ENCODE data around the gene ITIH5. TPM values are rescaled to one million over a fixed set of nuclear protein-coding genes. Genes with fewer than 3 reads are reported as not detected.
A peak's percentile ranks its signal among the peaks of the same experiment; 100 is the strongest.

Gene ITIH5
- total and polyA plus RNA-seq, 9 donors: 4.8 to 32.2 (median 15.1) TPM

DNA sequence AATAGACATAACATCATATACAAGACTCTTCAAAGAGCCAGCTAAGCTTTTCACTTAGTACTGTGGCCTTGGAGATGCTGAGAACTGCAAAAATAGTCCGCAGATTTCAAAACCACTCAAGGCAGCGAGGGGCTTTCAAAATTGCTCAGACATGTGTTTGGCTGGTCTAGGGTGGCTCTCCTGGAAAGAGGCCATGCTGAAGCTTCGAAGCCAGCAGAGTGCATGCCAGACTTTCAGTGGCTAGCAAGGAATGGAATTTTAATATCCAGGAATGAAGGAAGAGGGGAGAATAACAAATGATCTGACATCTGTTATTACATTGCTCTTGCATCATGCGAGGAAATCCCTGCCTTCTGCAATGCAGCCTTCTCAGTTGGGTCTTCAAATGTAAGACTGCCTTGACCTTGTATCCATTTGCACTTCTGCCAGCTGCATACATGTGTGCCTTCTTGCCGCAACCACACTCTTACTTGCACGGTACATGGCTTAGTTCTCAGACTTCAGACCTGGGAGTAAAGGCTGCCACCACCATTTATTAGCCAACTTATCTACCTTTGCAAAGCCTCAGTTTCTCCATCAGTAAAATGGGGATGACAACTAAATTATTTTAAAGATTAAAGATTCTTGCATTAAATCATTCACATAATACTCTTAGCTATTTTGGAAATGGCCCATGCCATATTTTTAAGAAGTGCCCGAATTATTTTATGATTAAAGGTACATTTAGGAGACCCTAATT, 55.9 kb downstream of the ITIH5 start:
- H3K4me3 ChIP-seq: no peak overlapping the region
- WGBS, 3 donors: 23 to 40% (median 24%) methylated on average over 7 of the region's 7 CpGs
- H3K4me1 ChIP-seq (ENCODE audit: insufficient read depth): peaks cover 4% of the 10 kb centered on the region
- no peaks in the 10 kb centered on the region for H3K9me3 ChIP-seq
- no peak overlapping the region for H3K27ac ChIP-seq
- intact Hi-C loops (cut with DNase I): no loop called here
- no peaks in the 10 kb centered on the region for H3K36me3 ChIP-seq
- TF ChIP-seq POLR2A (IDR thresholded peaks at IDR 0.05) (no peak), EP300 (IDR thresholded peaks at IDR 0.05) (no peak)
- TF ChIP-seq, protein P1, sequence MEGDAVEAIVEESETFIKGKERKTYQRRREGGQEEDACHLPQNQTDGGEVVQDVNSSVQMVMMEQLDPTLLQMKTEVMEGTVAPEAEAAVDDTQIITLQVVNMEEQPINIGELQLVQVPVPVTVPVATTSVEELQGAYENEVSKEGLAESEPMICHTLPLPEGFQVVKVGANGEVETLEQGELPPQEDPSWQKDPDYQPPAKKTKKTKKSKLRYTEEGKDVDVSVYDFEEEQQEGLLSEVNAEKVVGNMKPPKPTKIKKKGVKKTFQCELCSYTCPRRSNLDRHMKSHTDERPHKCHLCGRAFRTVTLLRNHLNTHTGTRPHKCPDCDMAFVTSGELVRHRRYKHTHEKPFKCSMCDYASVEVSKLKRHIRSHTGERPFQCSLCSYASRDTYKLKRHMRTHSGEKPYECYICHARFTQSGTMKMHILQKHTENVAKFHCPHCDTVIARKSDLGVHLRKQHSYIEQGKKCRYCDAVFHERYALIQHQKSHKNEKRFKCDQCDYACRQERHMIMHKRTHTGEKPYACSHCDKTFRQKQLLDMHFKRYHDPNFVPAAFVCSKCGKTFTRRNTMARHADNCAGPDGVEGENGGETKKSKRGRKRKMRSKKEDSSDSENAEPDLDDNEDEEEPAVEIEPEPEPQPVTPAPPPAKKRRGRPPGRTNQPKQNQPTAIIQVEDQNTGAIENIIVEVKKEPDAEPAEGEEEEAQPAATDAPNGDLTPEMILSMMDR (IDR thresholded peaks at IDR 0.05): no peak
- H3K27me3 ChIP-seq: no peaks in the 10 kb centered on the region
- peak; percentile 60 to 78 (median 68) for DNase-seq

DNA sequence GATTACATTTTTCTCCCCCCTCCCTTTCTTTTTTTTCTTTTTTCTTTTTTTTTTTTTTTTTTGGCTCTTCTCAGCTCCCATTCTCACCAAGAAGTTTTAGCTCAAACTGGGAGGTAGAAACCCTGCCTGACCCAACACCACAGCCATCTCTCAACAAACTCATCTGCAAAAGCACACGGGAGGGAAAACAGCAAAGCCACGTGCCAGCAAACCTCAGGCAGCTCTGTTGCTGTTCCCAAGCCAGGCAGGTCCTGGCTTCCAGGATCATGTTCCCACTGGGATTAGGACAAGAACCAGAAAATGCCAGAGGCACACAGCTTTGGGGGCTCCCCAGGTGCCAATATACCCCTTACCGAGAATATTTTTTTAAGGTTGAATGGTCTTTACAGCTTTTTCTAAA, 56.7 kb downstream of the ITIH5 start:
- Histone ChIP-seq H3K4me3 (no peak overlapping the region), H3K36me3 (no peaks in the 10 kb centered on the region), H3K4me1 (ENCODE audit: insufficient read depth) (peaks cover 4% of the 10 kb centered on the region), H3K9me3 (no peaks in the 10 kb centered on the region), H3K27ac (no peak overlapping the region), H3K27me3 (no peaks in the 10 kb centered on the region)
- 25 to 35% (median 33%) methylated on average over 3 of the region's 3 CpGs for WGBS, 3 donors
- DNase-seq: no peak
- no peak for TF ChIP-seq EP300 (IDR thresholded peaks at IDR 0.05)
- TF ChIP-seq, protein P1 (IDR thresholded peaks at IDR 0.05): no peak
- TF ChIP-seq POLR2A (IDR thresholded peaks at IDR 0.05): no peak
- intact Hi-C loops (cut with DNase I): no loop called here

DNA sequence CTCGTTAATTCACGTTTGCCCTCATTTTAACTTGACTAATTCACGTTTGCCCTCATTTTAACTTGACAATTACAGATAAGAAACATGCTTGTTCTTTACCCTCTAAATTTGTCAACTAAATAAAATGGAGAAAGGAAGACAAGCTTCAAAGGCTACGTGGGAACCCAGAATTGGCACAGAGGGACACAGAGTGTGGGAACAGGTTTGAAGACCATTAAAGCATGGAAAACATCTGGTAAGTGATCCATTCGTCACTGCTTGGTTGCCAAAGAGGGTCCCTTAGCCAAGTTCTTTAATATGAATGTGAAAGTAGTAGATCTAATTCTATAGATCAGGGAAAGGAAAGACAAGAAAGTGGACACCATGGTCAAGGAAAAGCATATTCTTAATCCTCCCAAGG, 57.2 kb downstream of the ITIH5 start:
- intact Hi-C loops (cut with DNase I): no loop called here
- H3K27ac ChIP-seq: no peak overlapping the region
- no peaks in the 10 kb centered on the region for H3K36me3 ChIP-seq
- no peaks in the 10 kb centered on the region for H3K27me3 ChIP-seq
- DNase-seq: no peak
- no peak overlapping the region for H3K4me3 ChIP-seq
- TF ChIP-seq POLR2A (IDR thresholded peaks at IDR 0.05): no peak
- TF ChIP-seq, protein P1 (IDR thresholded peaks at IDR 0.05): no peak
- no peak for TF ChIP-seq EP300 (IDR thresholded peaks at IDR 0.05)
- no peaks in the 10 kb centered on the region for H3K9me3 ChIP-seq
- H3K4me1 ChIP-seq (ENCODE audit: insufficient read depth): peaks cover 4% of the 10 kb centered on the region
- WGBS, 3 donors: 82 to 93% (median 89%) methylated on average over 5 of the region's 5 CpGs

DNA sequence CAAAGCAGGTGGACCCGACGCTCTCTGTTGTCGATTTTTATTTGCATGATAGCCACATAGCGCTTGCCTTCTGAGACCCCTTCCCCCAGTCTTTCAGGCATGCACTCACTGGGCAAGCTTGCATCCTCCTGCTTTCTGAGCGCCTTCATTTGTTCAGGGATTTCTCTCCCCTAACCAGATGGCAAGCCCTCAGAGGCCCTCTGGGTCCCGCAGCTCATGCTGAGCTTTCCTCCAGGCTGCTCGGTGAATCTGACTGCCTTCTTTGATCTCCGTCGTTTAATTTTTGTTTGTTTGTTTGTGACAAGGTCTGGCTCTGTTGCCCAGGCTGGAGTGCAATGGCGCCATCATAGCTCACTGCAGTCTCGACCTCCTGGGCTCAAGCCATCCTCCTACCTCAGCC, 58.8 kb downstream of the ITIH5 start:
- Histone ChIP-seq H3K4me3 (no peak overlapping the region), H3K27ac (no peak overlapping the region), H3K36me3 (no peaks in the 10 kb centered on the region), H3K9me3 (no peaks in the 10 kb centered on the region), H3K27me3 (no peaks in the 10 kb centered on the region), H3K4me1 (ENCODE audit: insufficient read depth) (peaks cover 4% of the 10 kb centered on the region)
- 94 to 95% (median 95%) methylated on average over 11 of the region's 11 CpGs for WGBS, 3 donors
- DNase-seq: no peak
- intact Hi-C loops (cut with DNase I): no loop called here
- TF ChIP-seq POLR2A (IDR thresholded peaks at IDR 0.05): no peak
- TF ChIP-seq EP300 (IDR thresholded peaks at IDR 0.05): no peak
- TF ChIP-seq, protein P1 (IDR thresholded peaks at IDR 0.05): no peak
